ENCODE results near the gene CCDC73.
"Not testable (repeated sequence)": the region's sequence is repeated elsewhere in the genome, so short reads cannot be mapped to it uniquely, and the experiment has no call there.

Gene CCDC73

DNA sequence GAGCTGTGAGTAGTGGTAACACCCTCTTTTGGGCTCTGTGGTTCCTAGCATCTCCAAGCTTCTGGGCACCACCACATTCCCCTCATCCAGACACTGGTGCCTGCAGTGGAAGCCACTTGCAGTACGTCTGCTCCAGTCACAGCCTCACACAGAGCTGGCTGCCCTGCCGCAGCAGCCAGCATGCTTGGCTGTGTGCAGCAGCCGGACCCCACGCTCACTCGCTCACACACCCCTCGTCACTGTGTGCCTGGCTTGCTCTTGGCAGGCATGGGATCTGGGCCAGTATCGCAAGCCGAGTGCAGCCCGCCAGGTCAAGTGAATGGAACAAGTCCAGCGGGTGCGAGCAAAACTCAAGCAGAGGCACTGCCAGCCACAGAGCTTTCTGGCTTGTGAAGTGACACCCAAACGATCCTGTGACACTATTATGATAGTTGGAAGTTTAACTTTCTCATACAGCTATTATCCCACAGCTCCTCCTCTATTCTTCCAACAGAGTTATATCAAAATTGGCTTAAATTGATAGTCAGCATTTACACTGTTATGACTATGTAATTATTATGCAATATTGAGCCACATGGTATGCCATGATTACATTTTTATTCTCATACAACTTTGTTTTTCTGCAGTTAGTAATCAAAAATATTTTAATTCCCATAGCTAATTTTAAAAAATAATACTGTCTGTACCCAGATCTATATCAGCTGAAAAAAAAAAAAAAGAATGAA lies 89.0 kb downstream of the CCDC73 start:
- DNase-seq (ENCODE audit: low read depth), result no peak

DNA sequence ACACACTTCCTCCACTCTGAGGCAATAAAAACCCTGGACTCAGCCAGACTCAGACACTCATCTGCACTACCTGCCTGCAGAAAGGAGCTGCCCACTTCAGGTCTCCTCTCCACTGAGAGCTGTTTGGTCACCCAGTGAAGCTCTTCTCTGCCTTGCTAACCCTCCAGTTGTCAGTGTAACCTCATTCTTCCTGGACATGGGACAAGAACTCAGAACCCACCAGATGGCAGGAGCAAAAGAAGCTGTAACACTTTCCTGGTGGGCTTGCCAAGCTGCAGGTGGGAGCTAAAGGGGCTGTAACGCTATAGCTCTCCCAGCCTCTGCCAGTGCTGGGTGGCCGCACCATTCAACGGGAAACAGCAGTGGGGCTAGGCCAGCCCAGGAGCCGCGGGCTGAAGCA lies 89.7 kb downstream of the CCDC73 start:
- no peak for DNase-seq (ENCODE audit: low read depth)

DNA sequence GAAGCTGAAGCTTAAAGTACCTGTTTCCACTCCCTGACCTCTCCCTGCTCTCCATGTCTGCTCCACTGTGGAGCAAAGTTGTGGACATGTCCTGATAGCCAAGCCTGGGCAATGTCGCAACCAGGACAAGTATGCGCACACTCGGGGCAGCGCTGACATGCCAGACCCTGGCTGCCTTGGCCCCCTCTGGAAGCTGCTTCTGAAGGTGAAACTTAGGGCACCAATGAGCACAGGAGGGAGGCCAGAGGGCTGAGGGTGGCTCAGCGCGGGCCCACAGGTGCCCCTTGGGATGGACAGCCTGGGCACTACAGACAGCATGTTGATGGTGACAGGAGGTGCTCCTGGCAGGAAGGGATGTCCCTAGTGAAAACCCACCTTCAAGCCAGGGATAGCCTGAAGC lies 90.2 kb downstream of the CCDC73 start:
- DNase-seq (ENCODE audit: low read depth), result no peak

GRCh38 chr11:32701616-32702015 lies 92.8 kb downstream of the CCDC73 start:
- DNase-seq (ENCODE audit: low read depth), result no peak

GRCh38 chr11:32698579-32698978 lies 95.9 kb downstream of the CCDC73 start:
- DNase-seq (ENCODE audit: low read depth), result no peak

- DNase-seq (ENCODE audit: low read depth), result no peak
Observed at GRCh38 chr11:32671051-32671450, 123.4 kb downstream of the CCDC73 start.

GRCh38 chr11:32659672-32660071 lies 134.8 kb downstream of the CCDC73 start:
- no peak for DNase-seq (ENCODE audit: low read depth)

DNA sequence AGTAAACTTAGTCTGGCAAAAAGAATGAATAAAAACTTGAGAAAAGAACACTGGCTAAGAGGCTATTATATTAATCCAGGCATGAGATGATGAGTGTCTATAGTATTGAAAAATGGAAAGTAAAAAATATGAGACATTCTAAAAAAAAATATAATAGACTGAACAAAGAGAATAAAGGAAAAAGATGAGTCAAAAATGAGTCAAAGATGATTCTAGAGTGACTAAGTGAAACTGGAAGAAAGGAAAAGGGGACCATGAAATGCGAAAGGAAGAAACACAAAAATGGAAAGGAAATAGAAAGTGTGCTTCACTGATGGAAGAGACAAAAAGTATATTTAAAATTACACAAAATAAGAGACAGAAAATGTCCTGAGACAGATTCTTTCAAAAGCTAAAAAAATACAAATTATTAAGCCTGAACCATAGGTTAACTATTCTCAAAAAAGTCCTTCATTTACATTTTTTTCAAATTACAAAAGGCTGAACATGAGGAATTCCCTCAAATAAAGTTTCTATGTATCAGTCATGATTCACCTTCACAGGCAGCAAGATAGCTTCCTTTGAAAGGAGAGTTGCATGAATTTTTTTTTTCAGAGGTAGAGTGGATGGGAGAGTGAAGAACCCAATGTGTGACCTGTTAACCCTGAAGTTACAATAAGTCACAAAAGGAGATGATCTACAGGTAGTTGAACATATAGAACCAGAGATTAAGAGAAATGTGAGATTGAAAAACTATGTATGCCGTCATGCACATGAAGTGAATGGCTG lies 135.6 kb downstream of the CCDC73 start:
- DNase-seq (ENCODE audit: low read depth), result no peak

DNA sequence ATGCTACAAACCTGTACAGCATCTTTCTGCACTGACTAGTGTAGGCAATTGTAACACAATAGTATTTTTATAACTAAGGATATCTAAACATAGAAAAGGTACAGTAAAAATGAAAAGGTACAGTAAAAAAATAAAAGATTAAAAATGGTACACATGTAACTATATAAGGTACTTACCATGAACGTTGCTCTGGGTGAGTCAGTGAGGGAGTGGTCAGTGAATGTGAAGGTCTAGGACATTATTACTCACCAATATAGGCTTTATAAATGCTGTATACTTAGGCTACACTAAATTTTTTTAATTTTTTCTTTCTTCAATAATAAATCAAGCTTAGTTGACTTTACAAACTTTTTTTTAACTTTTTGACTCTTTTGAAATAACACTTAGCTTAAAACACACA lies 150.9 kb downstream of the CCDC73 start:
- no peak for DNase-seq (ENCODE audit: low read depth)

DNA sequence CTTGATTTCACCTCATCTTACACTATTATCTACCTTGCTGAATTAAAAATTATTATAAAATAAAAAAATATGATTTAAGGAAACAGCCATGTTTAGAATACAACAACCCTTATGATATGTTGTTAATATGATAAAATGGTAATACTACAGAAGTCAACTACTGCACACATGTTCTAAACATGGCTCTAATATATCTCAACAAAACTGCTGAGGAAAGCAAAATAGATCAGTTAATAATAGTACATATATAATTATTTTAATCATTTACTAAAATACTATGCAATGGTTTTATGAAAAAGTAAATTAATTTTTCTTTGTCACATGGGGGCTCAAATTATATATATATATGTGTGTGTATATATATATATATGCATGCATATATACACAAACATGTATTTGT lies 153.1 kb downstream of the CCDC73 start:
- no peak for DNase-seq (ENCODE audit: low read depth)

DNA sequence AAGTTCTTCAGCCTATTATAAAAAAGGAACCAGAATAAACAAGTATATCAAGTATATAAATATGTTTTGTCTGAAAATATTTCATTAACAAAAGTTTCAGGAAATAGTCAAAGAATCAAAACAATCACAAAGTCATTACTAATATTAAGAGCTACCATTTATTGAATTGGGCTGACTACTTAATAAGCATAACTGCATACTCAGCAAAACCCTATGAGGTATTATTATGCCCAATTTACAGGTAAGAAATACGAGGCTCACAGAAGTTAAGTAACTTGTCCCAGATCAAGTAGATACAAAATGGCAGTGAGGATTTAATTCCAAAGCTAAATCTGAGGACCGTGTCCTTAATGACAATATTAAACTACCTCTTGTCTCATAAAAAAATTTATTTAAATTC lies 158.6 kb downstream of the CCDC73 start:
- DNase-seq (ENCODE audit: low read depth), result no peak

- no peak for DNase-seq (ENCODE audit: low read depth)
Observed at GRCh38 chr11:32630844-32631243, 163.6 kb downstream of the CCDC73 start.

- no peak for DNase-seq (ENCODE audit: low read depth)
Observed at GRCh38 chr11:32616903-32617302, 177.6 kb downstream of the CCDC73 start.

DNA sequence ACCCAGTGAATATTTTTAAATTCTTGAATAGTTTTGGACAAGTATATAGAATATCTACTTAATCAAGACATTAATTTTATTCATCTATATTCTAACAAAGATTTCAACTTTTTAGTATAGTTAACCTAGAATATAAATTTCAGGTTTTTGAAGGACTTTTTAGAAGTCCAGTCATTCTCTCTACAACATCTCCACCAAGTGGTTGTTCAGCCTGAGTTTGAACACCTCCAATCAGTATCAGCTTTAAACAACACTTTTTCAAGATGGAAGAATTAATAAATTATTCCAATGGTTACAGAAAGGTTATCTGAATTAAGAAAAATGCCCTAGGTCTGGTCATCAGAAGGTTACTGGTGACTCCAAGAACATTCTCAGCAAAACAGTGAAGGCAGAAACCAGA lies 179.0 kb downstream of the CCDC73 start:
- DNase-seq (ENCODE audit: low read depth), result no peak

DNA sequence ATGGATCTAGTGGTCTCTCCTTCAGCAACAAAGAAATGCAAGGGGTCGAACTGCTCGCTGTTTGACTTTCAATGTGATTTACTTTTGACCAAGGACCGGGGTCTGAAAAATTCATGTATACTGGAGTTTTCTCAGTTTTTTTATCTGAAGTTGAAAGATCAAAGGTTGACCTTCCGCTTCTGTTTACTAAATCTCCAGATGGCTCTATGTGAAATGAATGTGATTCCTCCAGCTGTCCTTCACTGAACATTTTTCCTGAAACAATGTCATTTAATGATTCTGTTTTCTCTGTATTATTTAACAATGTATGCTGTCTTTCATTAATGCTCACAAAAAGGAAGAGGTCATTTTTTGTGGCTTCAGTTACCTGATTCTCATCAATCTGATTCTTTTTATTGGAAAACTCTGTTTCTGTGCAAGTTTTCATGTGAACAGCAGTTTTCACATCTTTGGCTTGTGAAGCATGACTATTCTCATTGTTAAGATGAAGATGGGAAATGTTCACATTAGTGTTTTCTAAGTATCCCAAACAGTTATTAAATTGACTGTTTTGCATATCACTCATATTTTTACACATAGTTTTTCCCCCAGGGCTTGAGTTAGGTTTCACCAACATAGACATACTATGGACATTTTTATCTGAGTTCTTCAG lies 180.8 kb downstream of the CCDC73 start:
- DNase-seq (ENCODE audit: low read depth), result no peak

- DNase-seq (ENCODE audit: low read depth), result no peak
Observed at GRCh38 chr11:32610797-32611352, 183.6 kb downstream of the CCDC73 start.

GRCh38 chr11:32608826-32609225 lies 185.6 kb downstream of the CCDC73 start:
- not testable (repeated sequence) for DNase-seq (ENCODE audit: low read depth)

DNA sequence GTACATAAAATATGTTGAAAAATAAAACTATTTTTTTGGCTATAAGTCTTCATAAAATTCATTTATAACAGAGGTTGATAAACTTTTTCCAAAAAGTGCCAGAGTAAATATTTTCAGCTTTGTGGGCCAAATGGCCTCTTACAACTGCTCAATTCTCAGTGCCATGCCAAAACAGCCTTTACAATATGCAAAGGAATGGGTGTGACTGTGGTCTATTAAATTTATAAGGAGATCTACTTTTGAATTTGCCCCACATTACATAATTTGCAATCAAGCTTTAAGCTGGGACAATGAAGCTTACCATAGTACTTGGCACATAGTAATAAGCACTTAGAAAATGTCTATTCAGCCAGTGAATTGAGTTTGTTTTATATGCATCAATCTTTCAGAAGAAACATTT lies 188.2 kb downstream of the CCDC73 start:
- DNase-seq (ENCODE audit: low read depth), result no peak

DNA sequence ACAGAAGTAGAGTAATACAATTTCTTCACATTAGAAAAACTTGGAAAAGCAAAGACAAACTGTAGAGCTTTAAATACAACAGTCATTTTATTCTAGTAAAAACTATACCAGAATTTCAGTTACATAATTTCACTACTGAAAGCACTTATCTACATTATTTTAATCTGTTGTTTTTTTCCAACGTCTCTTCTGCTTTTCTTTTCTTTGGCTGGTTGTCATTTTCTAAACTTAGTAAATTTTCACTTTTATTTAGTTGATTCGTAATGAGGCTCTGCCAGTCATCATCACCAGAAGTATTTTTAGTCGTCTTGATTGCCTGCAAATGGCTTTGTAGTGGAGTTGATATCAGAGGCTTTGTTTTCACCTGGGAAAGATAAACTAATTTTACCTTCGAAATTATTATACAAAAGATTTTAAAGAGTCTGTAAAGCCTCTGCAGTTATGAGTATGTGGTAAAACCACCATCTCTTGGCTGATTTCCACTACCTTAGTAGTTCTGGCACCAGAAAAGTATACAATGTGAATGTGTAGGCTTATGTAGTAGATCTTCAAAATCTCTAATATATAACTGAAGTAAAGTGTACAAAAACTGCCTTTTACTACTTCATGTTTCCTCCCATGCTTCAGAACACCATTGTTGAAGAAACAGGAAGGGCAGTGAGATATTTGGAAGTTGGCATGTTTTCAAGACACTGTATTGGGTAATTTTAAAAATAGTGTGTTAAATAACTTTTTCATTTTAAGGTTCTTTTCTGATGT lies 191.6 kb downstream of the CCDC73 start:
- DNase-seq (ENCODE audit: low read depth), result no peak

DNA sequence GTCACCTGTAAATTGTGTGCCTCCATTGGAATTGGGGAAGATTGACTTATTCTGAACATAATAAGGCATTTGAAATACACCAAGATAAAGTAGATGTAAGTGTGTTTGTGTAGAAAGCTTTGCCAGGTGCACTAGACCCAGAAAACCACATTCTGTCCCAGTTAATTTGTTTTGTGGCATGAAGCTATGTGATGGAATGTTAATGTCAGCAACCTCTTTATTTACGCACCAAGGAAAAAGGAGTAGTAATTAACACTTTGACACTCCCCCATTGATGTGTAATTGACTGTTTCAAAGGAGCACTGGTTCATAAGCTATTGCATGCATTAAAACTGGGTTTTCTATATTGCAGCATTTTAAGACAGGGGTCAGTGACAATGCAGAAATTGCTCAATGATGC lies 196.5 kb downstream of the CCDC73 start:
- no peak for DNase-seq (ENCODE audit: low read depth)

- not testable (repeated sequence) for DNase-seq (ENCODE audit: low read depth)
Observed at GRCh38 chr11:32596114-32596513, 198.3 kb downstream of the CCDC73 start.

DNA sequence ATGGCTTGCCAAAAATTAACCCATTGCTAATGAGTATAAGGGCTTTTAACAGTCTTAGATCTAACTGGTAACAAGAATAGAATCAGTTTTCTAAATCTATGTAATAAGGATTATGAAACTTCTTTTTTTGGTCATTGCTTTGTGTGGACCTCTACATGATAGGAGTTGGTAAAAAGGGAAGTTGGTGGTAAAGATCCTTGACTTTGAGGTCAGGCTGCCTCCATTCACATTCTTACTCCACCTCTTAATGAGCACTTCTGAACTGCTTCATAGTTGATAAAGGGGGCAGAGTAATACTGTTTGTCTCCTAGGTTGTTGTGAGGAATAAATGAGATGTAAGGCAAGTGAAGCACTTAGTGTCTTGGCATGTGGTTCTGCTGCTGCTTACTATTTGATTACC lies 200.2 kb downstream of the CCDC73 start:
- DNase-seq (ENCODE audit: low read depth), result no peak
